ENCODE data around the gene ACO2.
A peak's percentile ranks its signal among the peaks of the same experiment; 100 is the strongest.

Gene ACO2

GRCh38 chr22:41526226-41526829, 57.4 kb downstream of the ACO2 start:
- TF ChIP-seq CTCF (conservative IDR thresholded peaks at IDR 0.05; ENCODE audit: low read depth, low read length), result no peak
- H3K4me3 ChIP-seq (ENCODE audit: low read length), result no peak overlapping the region
- DNase-seq (ENCODE audit: low read depth), result no peak

GRCh38 chr22:41526830-41527799, 58.2 kb downstream of the ACO2 start:
- peak; percentile 88 for TF ChIP-seq CTCF (conservative IDR thresholded peaks at IDR 0.05; ENCODE audit: low read depth, low read length)
- no peak for DNase-seq (ENCODE audit: low read depth)
- H3K4me3 ChIP-seq (ENCODE audit: low read length), result no peak overlapping the region

- no peak for DNase-seq (ENCODE audit: low read depth)
These were observed 59.3 kb downstream of the ACO2 start for GRCh38 chr22:41528132-41528766.

GRCh38 chr22:41528938-41529561, 60.1 kb downstream of the ACO2 start:
- H3K4me3 ChIP-seq (ENCODE audit: low read length), result no peak overlapping the region
- no peak for DNase-seq (ENCODE audit: low read depth)
- no peak for TF ChIP-seq CTCF (conservative IDR thresholded peaks at IDR 0.05; ENCODE audit: low read depth, low read length)

More at GRCh38 chr22:41528132-41528766, 59.3 kb downstream of the ACO2 start:
- no peak overlapping the region for H3K4me3 ChIP-seq (ENCODE audit: low read length)
- TF ChIP-seq CTCF (conservative IDR thresholded peaks at IDR 0.05; ENCODE audit: low read depth, low read length), result no peak

GRCh38 chr22:41530890-41531714, 62.2 kb downstream of the ACO2 start:
- no peak for TF ChIP-seq CTCF (conservative IDR thresholded peaks at IDR 0.05; ENCODE audit: low read depth, low read length)
- H3K4me3 ChIP-seq (ENCODE audit: low read length), result no peak overlapping the region
- no peak for DNase-seq (ENCODE audit: low read depth)
